Left colon (tissue), 2 donors: Measurements from ENCODE around the gene AKAP10. TPM values are rescaled to one million over a fixed set of nuclear protein-coding genes. Genes with fewer than 3 reads are reported as not detected.
"Not testable (repeated sequence)": the region's sequence is repeated elsewhere in the genome, so short reads cannot be mapped to it uniquely, and the experiment has no call there.

Experiments used
- ATAC-seq: fragments of 200-7000 bp; cut with Tn5 transposase; one replicate; pipeline ENCODE4 v1.9.1; 2020; ENCODE audit warnings: mild to moderate bottlenecking, moderate library complexity
- DNase-seq, 2 donors: peaks; one replicate each; pipeline ENCODE4 v3.0.0-alpha.2; 2020
- intact Hi-C, 2 donors: fragments of 100-400 bp; cut with DNase I in 1 of 2; cut with micrococcal nuclease in 1 of 2; formaldehyde crosslinking; loops; one replicate each; pipeline versions ENCODE4 v1.11.2 to v1.14.0; 2022; cut with DNase I, micrococcal nuclease
- long read RNA-seq: library from polyadenylated mRNA; unstranded; transcript quantifications from one replicate; pipeline ENCODE4 v2.0.0, GENCODE V29; 2021
- total RNA-seq, 2 donors: library from RNA; stranded (reverse); fragmentation: NEBNext Ultra II Directional; extraction: Animal tissue kit (Norgen Biotek cat#: 25700); gene quantifications; one replicate each; pipeline ENCODE4 v1.2.1, GENCODE V29; 2021
- donor health status: DM: no; HTN: no; CAD: no.
- donor health status: DM: yes; HTN: yes; CAD: no.

AKAP10 gene
- 10 to 100 TPM; 26.5 to 30.0 TPM for total RNA-seq
- long read RNA-seq, full-length matches to known transcripts: 16 of 23 reads
- long read RNA-seq, partial matches to known transcripts: 3 of 23 reads
- long read RNA-seq, other reads (novel, unspliced or antisense): 4 of 23 reads

- intact Hi-C loops: no loop called here
- ATAC-seq (peak; percentile 97), DNase-seq (peak; percentile 93 to 98)
Observed at GRCh38 chr17:19977293-19978208, at the start of gene AKAP10. TSS of gene AKAP10 (minus strand) at chr17:19977828. CDS start at chr17:19977679, 149 bp downstream.

GRCh38 chr17:20026960-20027359, 49.3 kb upstream of the AKAP10 start:
- ATAC-seq (no peak), DNase-seq (no peak)
- intact Hi-C loops: no loop called here

- intact Hi-C loops: no loop called here
- DNase-seq (no peak), ATAC-seq (no peak)
Observed at GRCh38 chr17:20022701-20023100, 45.1 kb upstream of the AKAP10 start.

- intact Hi-C loops, ATAC-seq, DNase-seq: not testable (repeated sequence)
Observed at GRCh38 chr17:20016475-20016992, 38.9 kb upstream of the AKAP10 start.

GRCh38 chr17:20012017-20012536, 34.4 kb upstream of the AKAP10 start:
- DNase-seq: no peak
- intact Hi-C loops: no loop called here
- ATAC-seq: no peak

- ATAC-seq: no peak
- intact Hi-C loops: no loop called here
- no peak for DNase-seq
Observed at GRCh38 chr17:20010936-20011335, 33.3 kb upstream of the AKAP10 start.

- DNase-seq (peak in 1 of 2 donors; percentile 15), ATAC-seq (peak; percentile 61)
- intact Hi-C loops: no loop called here
Observed at GRCh38 chr17:20010099-20010863, 32.7 kb upstream of the AKAP10 start.

GRCh38 chr17:20009302-20010098, 31.9 kb upstream of the AKAP10 start, which contains the start of gene SPECC1:
TSS of gene SPECC1 (plus strand) at chr17:20009359. CDS start at chr17:20096652, 87,293 bp downstream.
- peak; percentile 56 to 78 for DNase-seq
- intact Hi-C loops: no loop called here

GRCh38 chr17:20009052-20009301, 31.3 kb upstream of the AKAP10 start:
- intact Hi-C loops: no loop called here
- no peak for DNase-seq
- ATAC-seq: peak; percentile 49

More at GRCh38 chr17:20009302-20010098, 31.9 kb upstream of the AKAP10 start, which contains the start of gene SPECC1:
- peak; percentile 98 for ATAC-seq

GRCh38 chr17:20008242-20009051, 30.8 kb upstream of the AKAP10 start:
- intact Hi-C loops: no loop called here
- peak; percentile 52 for ATAC-seq
- peak in 1 of 2 donors; percentile 49 for DNase-seq

GRCh38 chr17:19996502-19996901, 18.9 kb upstream of the AKAP10 start:
- no peak for ATAC-seq
- DNase-seq: no peak
- intact Hi-C loops: loop anchor here in 1 of 2 donors (10.0 kb wide), 1 partner anchor 118 kb away; no protein-coding TSS in a partner anchor

GRCh38 chr17:19996086-19996485, 18.5 kb upstream of the AKAP10 start:
- ATAC-seq (no peak), DNase-seq (no peak)
- intact Hi-C loops: loop anchor here in 1 of 2 donors (10.0 kb wide), 1 partner anchor 119 kb away; no protein-coding TSS in a partner anchor

- DNase-seq (peak; percentile 78 to 90), ATAC-seq (peak; percentile 99)
- intact Hi-C loops: loop anchor here (5.0 to 10.0 kb wide), 2 partner anchors 122 to 124 kb away; no protein-coding TSS in a partner anchor
Observed at GRCh38 chr17:19992803-19993713, 15.4 kb upstream of the AKAP10 start.

- DNase-seq: peak in 1 of 2 donors; percentile 14
Observed at GRCh38 chr17:19991252-19991885, 13.7 kb upstream of the AKAP10 start.

GRCh38 chr17:19987897-19988296, 10.3 kb upstream of the AKAP10 start:
- DNase-seq: no peak
- no peak for ATAC-seq
- intact Hi-C loops: no loop called here

More at GRCh38 chr17:19991252-19991885, 13.7 kb upstream of the AKAP10 start:
- intact Hi-C loops: loop anchor here (5.0 to 10.0 kb wide), 2 partner anchors 123 to 126 kb away; no protein-coding TSS in a partner anchor
- ATAC-seq: peak; percentile 47
